D721Med (cell line): Measurements from ENCODE around the gene CBLC.

ENCODE experiments used
- DNase-seq: peaks from one replicate; pipeline ENCODE4 v3.0.0; 2011; ENCODE audit warnings: low spot score; ENCODE audit not compliant: insufficient read length
- FAIRE-seq: peaks from 2 replicates; lab custom pipeline; 2011; peaks lifted over from hg19 to GRCh38; lab: Jason Lieb, UNC
- TF ChIP-seq, protein P1 (sequence below): IDR thresholded peaks from 2 replicates; pipeline ENCODE4 v1.5.1; 2012; ENCODE audit warnings: mild to moderate bottlenecking, control low read depth; ENCODE audit not compliant: insufficient read depth; ENCODE audit errors: missing control alignments

The CBLC gene

DNA sequence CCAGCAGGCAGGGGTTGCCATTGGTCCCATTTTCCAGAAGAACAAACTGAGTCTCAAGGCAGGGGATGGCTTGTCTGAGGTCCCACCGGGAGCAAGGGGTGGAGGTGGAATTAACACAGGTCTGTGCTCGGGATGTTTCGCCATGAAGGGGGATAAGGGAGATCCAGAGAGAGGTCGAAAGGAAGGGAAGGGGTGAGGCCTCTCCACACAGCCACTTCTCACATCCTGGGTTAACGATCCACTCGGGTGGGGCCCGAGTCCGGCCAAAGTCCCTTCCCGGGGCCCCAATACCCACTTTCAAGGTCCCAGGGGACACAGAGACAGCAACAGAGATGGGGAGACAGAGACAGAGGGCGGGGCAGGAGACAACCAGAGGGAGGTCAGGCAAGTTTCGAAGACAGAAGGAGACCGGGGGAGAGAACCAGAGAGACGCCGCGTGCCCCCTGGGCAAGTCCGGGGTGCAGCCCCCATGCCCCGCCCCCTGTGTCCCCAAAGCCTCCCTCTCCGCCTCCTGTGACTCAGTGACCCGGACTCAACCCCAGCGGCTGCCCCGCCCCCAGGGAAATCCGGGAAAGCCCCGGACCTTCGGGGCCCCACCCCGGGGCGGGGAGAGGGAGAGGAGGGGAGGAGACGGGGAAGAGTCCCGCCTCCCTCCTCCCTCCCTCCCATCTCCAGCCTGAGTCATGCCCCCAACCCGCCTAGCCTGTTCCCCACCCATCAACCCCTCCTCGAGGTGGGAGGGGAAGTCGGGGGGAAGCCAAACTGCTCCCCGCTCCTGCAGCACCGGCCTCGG lies 30.5 kb upstream of the CBLC start:
- TF ChIP-seq, protein P1, sequence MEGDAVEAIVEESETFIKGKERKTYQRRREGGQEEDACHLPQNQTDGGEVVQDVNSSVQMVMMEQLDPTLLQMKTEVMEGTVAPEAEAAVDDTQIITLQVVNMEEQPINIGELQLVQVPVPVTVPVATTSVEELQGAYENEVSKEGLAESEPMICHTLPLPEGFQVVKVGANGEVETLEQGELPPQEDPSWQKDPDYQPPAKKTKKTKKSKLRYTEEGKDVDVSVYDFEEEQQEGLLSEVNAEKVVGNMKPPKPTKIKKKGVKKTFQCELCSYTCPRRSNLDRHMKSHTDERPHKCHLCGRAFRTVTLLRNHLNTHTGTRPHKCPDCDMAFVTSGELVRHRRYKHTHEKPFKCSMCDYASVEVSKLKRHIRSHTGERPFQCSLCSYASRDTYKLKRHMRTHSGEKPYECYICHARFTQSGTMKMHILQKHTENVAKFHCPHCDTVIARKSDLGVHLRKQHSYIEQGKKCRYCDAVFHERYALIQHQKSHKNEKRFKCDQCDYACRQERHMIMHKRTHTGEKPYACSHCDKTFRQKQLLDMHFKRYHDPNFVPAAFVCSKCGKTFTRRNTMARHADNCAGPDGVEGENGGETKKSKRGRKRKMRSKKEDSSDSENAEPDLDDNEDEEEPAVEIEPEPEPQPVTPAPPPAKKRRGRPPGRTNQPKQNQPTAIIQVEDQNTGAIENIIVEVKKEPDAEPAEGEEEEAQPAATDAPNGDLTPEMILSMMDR = no peak
- peak; percentile 90 for DNase-seq
- FAIRE-seq = no peak

GRCh38 chr19:44747739-44748425 lies 29.8 kb upstream of the CBLC start:
- no peak for FAIRE-seq
- TF ChIP-seq, protein P1 = no peak
- no peak for DNase-seq

GRCh38 chr19:44748426-44749254 lies 29.1 kb upstream of the CBLC start, which contains the start of gene BCL3:
Gene BCL3 (plus strand): TSS chr19:44748708. CDS start chr19:44748791, 83 bp downstream.
- no peak for DNase-seq
- no peak for FAIRE-seq
- TF ChIP-seq, protein P1 = no peak

DNA sequence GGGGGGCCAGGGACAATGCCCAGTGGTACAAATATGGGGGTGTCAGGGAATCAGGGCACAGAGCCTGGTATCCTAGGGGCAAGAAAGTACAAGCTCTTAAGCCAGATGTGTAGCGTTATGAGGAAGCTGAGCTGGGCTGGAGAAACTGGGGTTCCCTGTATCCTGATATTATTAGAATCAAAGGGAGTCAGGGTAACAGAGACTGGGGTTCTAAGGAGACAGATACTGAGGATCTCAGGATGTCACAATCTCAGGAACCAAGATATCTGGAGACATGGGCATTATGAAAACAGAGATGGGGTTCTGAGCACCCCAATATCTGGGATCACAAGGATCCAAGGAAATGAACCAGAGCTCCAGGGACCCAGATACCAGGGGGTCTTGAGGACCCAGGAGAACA lies 28.4 kb upstream of the CBLC start:
- TF ChIP-seq, protein P1 = no peak
- FAIRE-seq = no peak
- no peak for DNase-seq

DNA sequence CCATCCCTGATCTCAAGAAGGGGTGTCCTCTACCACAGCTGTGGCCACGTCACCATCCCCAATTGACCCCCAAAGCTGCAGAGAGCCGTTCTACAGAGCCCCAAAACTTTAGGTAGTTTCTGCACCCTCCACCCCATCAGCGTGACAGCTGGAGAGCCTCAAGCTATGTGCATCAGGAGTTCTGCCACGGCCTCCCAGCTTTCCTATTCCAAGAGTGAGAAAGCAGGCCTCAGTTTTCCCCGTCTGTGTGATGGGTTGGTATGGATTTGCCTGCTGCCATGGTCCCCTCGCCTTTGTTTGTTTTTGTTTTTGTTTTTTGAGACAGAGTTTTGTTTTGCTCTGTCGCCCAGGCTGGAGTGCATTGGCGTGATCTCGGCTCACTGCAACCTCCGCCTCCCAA lies 27.7 kb upstream of the CBLC start:
- no peak for DNase-seq
- FAIRE-seq = no peak
- TF ChIP-seq, protein P1 = no peak

- DNase-seq (no peak), FAIRE-seq (no peak)
- TF ChIP-seq, protein P1 = no peak
Observed at GRCh38 chr19:44752123-44752815, 25.4 kb upstream of the CBLC start.
